H9 (cell line): ENCODE data around the gene CDH13. TPM values are rescaled to one million over a fixed set of nuclear protein-coding genes. Genes with fewer than 3 reads are reported as not detected.

Experiments
- DNase-seq: peaks from one replicate; pipeline ENCODE4 v3.0.0-alpha.2; 2017
- H2AFZ ChIP-seq: one replicate; pipeline ENCODE4 v1.6.1; 2013; ENCODE audit warnings: mild to moderate bottlenecking, low read length, control low read depth, moderate library complexity
- H2AK5ac ChIP-seq: 2 replicates; pipeline ENCODE4 v1.6.1; 2013; ENCODE audit warnings: low read length, control low read depth, mixed read lengths; ENCODE audit not compliant: insufficient read length
- H2BK120ac ChIP-seq: one replicate; pipeline ENCODE4 v1.6.1; 2013; ENCODE audit warnings: low read depth, mild to moderate bottlenecking, low read length, control low read depth, inconsistent platforms; ENCODE audit not compliant: poor library complexity, severe bottlenecking
- H2BK12ac ChIP-seq: 2 replicates; pipeline ENCODE4 v1.6.1; 2013; ENCODE audit warnings: low read length, control low read depth, mixed read lengths, low read depth; ENCODE audit not compliant: insufficient read length
- H2BK15ac ChIP-seq: 2 replicates; pipeline ENCODE4 v1.6.1; 2013; ENCODE audit warnings: low read depth, low read length, control low read depth
- H2BK20ac ChIP-seq: one replicate; pipeline ENCODE4 v1.6.1; 2013; ENCODE audit warnings: low read depth, mild to moderate bottlenecking, low read length, control low read depth, inconsistent platforms; ENCODE audit not compliant: poor library complexity, severe bottlenecking
- H2BK5ac ChIP-seq: 2 replicates; pipeline ENCODE4 v1.6.1; 2013; ENCODE audit warnings: low read length, control low read depth, mixed read lengths; ENCODE audit not compliant: insufficient read length
- H3K14ac ChIP-seq: 2 replicates; pipeline ENCODE4 v1.6.1; 2013; ENCODE audit warnings: low read length, control low read depth; ENCODE audit not compliant: insufficient read depth
- H3K18ac ChIP-seq: 2 replicates; pipeline ENCODE4 v1.6.1; 2013; ENCODE audit warnings: low read depth, mild to moderate bottlenecking, mixed read lengths, low read length, control low read depth; ENCODE audit not compliant: insufficient read length
- H3K23ac ChIP-seq: 2 replicates; pipeline ENCODE4 v1.6.1; 2013; ENCODE audit warnings: low read length, control low read depth, mixed read lengths, low read depth; ENCODE audit not compliant: insufficient read length
- H3K23me2 ChIP-seq: 2 replicates; pipeline ENCODE4 v1.6.1; 2013; ENCODE audit warnings: low read depth, mild to moderate bottlenecking, mixed read lengths, low read length, control low read depth; ENCODE audit not compliant: insufficient read length, poor library complexity, severe bottlenecking
- H3K27ac ChIP-seq: 2 replicates; pipeline ENCODE4 v1.5.1; 2013; ENCODE audit warnings: low read length, control low read depth, mixed read lengths, low read depth; ENCODE audit not compliant: insufficient read length
- H3K27me3 ChIP-seq: 2 replicates; pipeline ENCODE4 v1.6.1; 2013; ENCODE audit warnings: low read length, control low read depth, inconsistent platforms; ENCODE audit not compliant: insufficient read depth
- H3K4ac ChIP-seq: 2 replicates; pipeline ENCODE4 v1.6.1; 2013; ENCODE audit warnings: low read depth, mild to moderate bottlenecking, control low read depth, inconsistent platforms, low read length, moderate library complexity
- H3K4me1 ChIP-seq: 2 replicates; pipeline ENCODE4 v1.6.1; 2013; ENCODE audit warnings: low read length, control low read depth, inconsistent platforms; ENCODE audit not compliant: insufficient read depth
- H3K4me2 ChIP-seq: 2 replicates; pipeline ENCODE4 v1.6.1; 2013; ENCODE audit warnings: low read length, control low read depth, mixed read lengths; ENCODE audit not compliant: insufficient read length, insufficient read depth
- H3K56ac ChIP-seq: 2 replicates; pipeline ENCODE4 v1.6.1; 2013; ENCODE audit warnings: low read depth, mild to moderate bottlenecking, mixed read lengths, low read length, control low read depth; ENCODE audit not compliant: insufficient read length
- H3K79me1 ChIP-seq: 2 replicates; pipeline ENCODE4 v1.6.1; 2013; ENCODE audit warnings: low read depth, mild to moderate bottlenecking, moderate library complexity, low read length, control low read depth, inconsistent platforms; ENCODE audit not compliant: insufficient read depth, poor library complexity, severe bottlenecking
- H3K79me2 ChIP-seq: 2 replicates; pipeline ENCODE4 v1.6.1; 2013; ENCODE audit warnings: low read length, control low read depth, inconsistent platforms; ENCODE audit not compliant: insufficient read depth
- H3K9ac ChIP-seq: 2 replicates; pipeline ENCODE4 v1.6.1; 2013; ENCODE audit warnings: low read length, control low read depth, mixed read lengths; ENCODE audit not compliant: insufficient read length; ENCODE audit errors: extremely low read depth
- H3K9me3 ChIP-seq: one replicate; pipeline ENCODE4 v1.6.1; 2013; ENCODE audit warnings: low read depth, low read length, inconsistent platforms; ENCODE audit not compliant: control insufficient read depth
- H3T11ph ChIP-seq: one replicate; pipeline ENCODE4 v1.6.1; 2013; ENCODE audit warnings: mild to moderate bottlenecking, low read length, control low read depth, inconsistent platforms
- H4K20me1 ChIP-seq: one replicate; pipeline ENCODE4 v1.6.1; 2013; ENCODE audit not compliant: control insufficient read depth, insufficient read length, insufficient read depth
- H4K5ac ChIP-seq: 2 replicates; pipeline ENCODE4 v1.6.1; 2013; ENCODE audit warnings: low read depth, mild to moderate bottlenecking, mixed read lengths, low read length, control low read depth; ENCODE audit not compliant: insufficient read length
- H4K8ac ChIP-seq: replicated peaks from 2 replicates; pipeline ENCODE4 v1.6.1; 2013; ENCODE audit warnings: low read length, control low read depth, mixed read lengths, low read depth; ENCODE audit not compliant: insufficient read length
- H4K91ac ChIP-seq: 2 replicates; pipeline ENCODE4 v1.6.1; 2013; ENCODE audit warnings: low read depth, mild to moderate bottlenecking, moderate library complexity, mixed read lengths, low read length, control low read depth; ENCODE audit not compliant: insufficient read length
- H3K27ac Mint-ChIP-seq, 3 experiments: 2 replicates in 2 of 3; 3 replicates in 1 of 3; pipeline ENCODE4 v1.8.0; 2020 to 2021; ENCODE audit warnings: mixed read lengths in 3 of 3, mild to moderate bottlenecking in 1 of 3, moderate library complexity in 1 of 3
- H3K27me3 Mint-ChIP-seq: 2 replicates; pipeline ENCODE4 v1.8.0; 2021; ENCODE audit warnings: low read depth, mild to moderate bottlenecking, moderate library complexity, mixed read lengths
- H3K36me3 Mint-ChIP-seq, 3 experiments: 2 replicates in 2 of 3; 3 replicates in 1 of 3; pipeline ENCODE4 v1.8.0; 2020 to 2021; ENCODE audit warnings: low read depth in 3 of 3, mixed read lengths in 3 of 3; ENCODE audit not compliant: insufficient read depth in 1 of 3
- H3K4me1 Mint-ChIP-seq, 2 experiments: 2 replicates each; pipeline ENCODE4 v1.8.0; 2020; ENCODE audit warnings: mixed read lengths in 2 of 2
- H3K4me3 Mint-ChIP-seq, 2 experiments: 2 replicates in 1 of 2; 3 replicates in 1 of 2; pipeline ENCODE4 v1.8.0; 2020 to 2021; ENCODE audit warnings: mild to moderate bottlenecking in 2 of 2, mixed read lengths in 2 of 2, moderate library complexity in 1 of 2
- H3K9me3 Mint-ChIP-seq, 2 experiments: 2 replicates in 1 of 2; 3 replicates in 1 of 2; pipeline ENCODE4 v1.8.0; 2020; ENCODE audit warnings: mild to moderate bottlenecking in 2 of 2, mixed read lengths in 2 of 2, moderate library complexity in 1 of 2
- WGBS: extraction: QIAGEN DNeasy Blood & Tissue Kit; methylation state at CpG from one replicate; pipeline ENCODE4 v1.1.7; 2013; ENCODE audit warnings: missing lambda C conversion rate, low lambda C conversion rate, mixed read lengths; ENCODE audit not compliant: insufficient read length; ENCODE audit errors: extremely low coverage; 5-methylcytosine and 5-hydroxymethylcytosine counted together
- total RNA-seq: library from RNA; stranded (reverse); gene quantifications from 2 replicates; pipeline ENCODE4 v1.2.1, GENCODE V29; 2021
- TF ChIP-seq, protein P1 (sequence below): fragments of 200-600 bp; sonication (generic); conservative IDR thresholded peaks from 3 replicates; pipeline ENCODE4 v1.8.0; 2021; ENCODE audit warnings: antibody characterized with exemption, mild to moderate bottlenecking

The CDH13 gene
- total RNA-seq, 1 experiment from 2014 or later: 1.5 TPM

DNA sequence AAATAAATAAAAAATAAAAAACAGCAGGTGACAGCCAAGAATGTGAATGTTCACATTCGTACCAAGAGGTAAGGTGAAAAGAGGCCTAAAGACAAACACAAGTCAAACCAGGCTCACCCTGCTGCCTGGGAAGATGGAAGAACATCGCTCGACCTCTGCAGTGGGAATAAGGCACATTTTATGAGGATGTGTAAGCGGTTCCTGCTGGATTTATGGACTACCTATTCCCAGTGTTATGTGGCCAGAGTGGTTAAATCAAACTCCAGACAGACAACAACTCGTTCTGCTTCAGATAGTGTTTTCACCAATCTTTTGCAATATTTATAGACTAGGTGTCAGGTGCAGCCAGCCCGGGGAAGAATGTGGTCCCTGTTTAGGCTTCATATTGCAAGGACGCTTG, 966.0 kb downstream of the CDH13 start:
- no peak overlapping the region for H2BK20ac ChIP-seq

More for the DNA sequence above, 966.0 kb downstream of the CDH13 start:
- Histone ChIP-seq H3K79me2 (no peaks in the 10 kb centered on the region), H3K56ac (no peak overlapping the region), H3K4ac (no peak overlapping the region), H3K18ac (no peak overlapping the region), H3K9me3 (no peaks in the 10 kb centered on the region), H4K8ac (no peak overlapping the region), H3T11ph (no peak overlapping the region), H2AFZ (no peak overlapping the region), H2BK120ac (no peak overlapping the region), H3K23ac (no peak overlapping the region), H2AK5ac (no peak overlapping the region), H2BK15ac (no peak overlapping the region), H3K23me2 (no peaks in the 10 kb centered on the region), H4K5ac (no peak overlapping the region), H3K4me1 (no peaks in the 10 kb centered on the region), H3K27me3 (no peaks in the 10 kb centered on the region), H3K14ac (no peak overlapping the region), H4K20me1 (no peaks in the 10 kb centered on the region), H3K79me1 (no peaks in the 10 kb centered on the region), H3K4me2 (no peak overlapping the region), H3K9ac (no peak overlapping the region), H2BK12ac (no peak overlapping the region), H2BK5ac (no peak overlapping the region), H4K91ac (no peak overlapping the region), H3K27ac (no peak overlapping the region)
- TF ChIP-seq, protein P1, sequence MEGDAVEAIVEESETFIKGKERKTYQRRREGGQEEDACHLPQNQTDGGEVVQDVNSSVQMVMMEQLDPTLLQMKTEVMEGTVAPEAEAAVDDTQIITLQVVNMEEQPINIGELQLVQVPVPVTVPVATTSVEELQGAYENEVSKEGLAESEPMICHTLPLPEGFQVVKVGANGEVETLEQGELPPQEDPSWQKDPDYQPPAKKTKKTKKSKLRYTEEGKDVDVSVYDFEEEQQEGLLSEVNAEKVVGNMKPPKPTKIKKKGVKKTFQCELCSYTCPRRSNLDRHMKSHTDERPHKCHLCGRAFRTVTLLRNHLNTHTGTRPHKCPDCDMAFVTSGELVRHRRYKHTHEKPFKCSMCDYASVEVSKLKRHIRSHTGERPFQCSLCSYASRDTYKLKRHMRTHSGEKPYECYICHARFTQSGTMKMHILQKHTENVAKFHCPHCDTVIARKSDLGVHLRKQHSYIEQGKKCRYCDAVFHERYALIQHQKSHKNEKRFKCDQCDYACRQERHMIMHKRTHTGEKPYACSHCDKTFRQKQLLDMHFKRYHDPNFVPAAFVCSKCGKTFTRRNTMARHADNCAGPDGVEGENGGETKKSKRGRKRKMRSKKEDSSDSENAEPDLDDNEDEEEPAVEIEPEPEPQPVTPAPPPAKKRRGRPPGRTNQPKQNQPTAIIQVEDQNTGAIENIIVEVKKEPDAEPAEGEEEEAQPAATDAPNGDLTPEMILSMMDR: no peak
- no CpG with 5 or more reads among the region's 7 CpGs for WGBS
- Mint-ChIP-seq H3K36me3 (no peaks in the 10 kb centered on the region), H3K9me3 (no peaks in the 10 kb centered on the region; a peak in 1 of 5 replicates), H3K27ac (no peak overlapping the region), H3K27me3 (peaks cover 16% of the 10 kb centered on the region), H3K4me1 (no peaks in the 10 kb centered on the region; a peak in 1 of 4 replicates), H3K4me3 (no peak overlapping the region)
- DNase-seq: no peak
